Measurements from ENCODE around the gene CTNNA3. TPM values are rescaled to one million over a fixed set of nuclear protein-coding genes. Genes with fewer than 3 reads are reported as not detected.

The CTNNA3 gene
- total RNA-seq, 4 donors from 2014 or later: 1.5 to 9.8 (median 4.3) TPM

DNA sequence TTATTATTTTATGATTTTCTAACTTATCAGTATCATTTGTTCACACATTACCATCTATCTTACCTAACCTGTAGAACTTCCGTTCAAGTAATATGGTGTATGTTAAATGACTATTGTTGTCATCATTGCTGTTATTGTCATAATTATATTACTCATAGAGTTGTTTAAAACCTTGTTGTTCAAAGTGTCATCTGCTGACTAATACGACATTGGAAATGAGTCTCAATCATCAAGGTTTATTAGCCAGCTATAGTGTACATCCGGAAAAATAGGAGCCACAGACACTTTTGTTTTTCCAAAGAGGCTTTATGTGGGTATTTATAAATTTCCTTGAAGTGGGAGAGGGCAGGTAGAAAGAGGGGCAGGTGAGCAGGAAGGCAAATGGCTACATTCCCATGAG is 1157.1 kb downstream of the CTNNA3 start:
- intact Hi-C loops (cut with DNase I; ENCODE audit: low total_unique reads): no loop called here

DNA sequence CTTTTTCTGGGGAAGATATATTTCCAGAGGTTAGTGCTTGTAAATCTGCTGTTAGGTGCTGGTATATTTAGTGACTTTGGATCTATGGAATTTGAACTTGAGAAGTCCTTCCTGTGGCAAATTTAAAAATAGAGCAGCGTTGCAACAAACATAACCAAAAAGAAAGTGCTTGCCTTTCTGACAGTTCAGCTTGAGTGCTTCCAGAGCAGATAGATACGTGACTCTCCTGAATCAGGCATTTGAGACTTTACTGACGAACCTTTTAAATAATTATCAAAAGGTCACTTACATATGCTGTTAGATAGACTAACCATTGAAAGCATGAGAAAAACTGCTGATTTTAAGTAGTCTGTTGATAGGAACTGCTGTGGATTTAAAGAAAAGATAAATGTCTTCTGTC is 1157.6 kb downstream of the CTNNA3 start:
- Histone ChIP-seq H3K27ac (no peak overlapping the region), H3K9me3 (no peaks in the 10 kb centered on the region), H3K4me1 (no peaks in the 10 kb centered on the region), H3K36me3 (no peaks in the 10 kb centered on the region), H3K4me3 (no peak overlapping the region), H3K27me3 (no peaks in the 10 kb centered on the region)
- intact Hi-C loops (cut with DNase I; ENCODE audit: low total_unique reads): no loop called here
- no peak for TF ChIP-seq POLR2A (IDR thresholded peaks at IDR 0.05)
- TF ChIP-seq, protein P1, sequence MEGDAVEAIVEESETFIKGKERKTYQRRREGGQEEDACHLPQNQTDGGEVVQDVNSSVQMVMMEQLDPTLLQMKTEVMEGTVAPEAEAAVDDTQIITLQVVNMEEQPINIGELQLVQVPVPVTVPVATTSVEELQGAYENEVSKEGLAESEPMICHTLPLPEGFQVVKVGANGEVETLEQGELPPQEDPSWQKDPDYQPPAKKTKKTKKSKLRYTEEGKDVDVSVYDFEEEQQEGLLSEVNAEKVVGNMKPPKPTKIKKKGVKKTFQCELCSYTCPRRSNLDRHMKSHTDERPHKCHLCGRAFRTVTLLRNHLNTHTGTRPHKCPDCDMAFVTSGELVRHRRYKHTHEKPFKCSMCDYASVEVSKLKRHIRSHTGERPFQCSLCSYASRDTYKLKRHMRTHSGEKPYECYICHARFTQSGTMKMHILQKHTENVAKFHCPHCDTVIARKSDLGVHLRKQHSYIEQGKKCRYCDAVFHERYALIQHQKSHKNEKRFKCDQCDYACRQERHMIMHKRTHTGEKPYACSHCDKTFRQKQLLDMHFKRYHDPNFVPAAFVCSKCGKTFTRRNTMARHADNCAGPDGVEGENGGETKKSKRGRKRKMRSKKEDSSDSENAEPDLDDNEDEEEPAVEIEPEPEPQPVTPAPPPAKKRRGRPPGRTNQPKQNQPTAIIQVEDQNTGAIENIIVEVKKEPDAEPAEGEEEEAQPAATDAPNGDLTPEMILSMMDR (IDR thresholded peaks at IDR 0.05): no peak
- DNase-seq: no peak

More for the DNA sequence above, 1157.1 kb downstream of the CTNNA3 start:
- no peak overlapping the region for H3K4me3 ChIP-seq
- H3K4me1 ChIP-seq: no peaks in the 10 kb centered on the region
- no peak for DNase-seq
- no peak overlapping the region for H3K27ac ChIP-seq
- TF ChIP-seq POLR2A (IDR thresholded peaks at IDR 0.05): no peak
- TF ChIP-seq, protein P1 (IDR thresholded peaks at IDR 0.05): no peak
- no peaks in the 10 kb centered on the region for H3K36me3 ChIP-seq
- H3K27me3 ChIP-seq: no peaks in the 10 kb centered on the region
- H3K9me3 ChIP-seq: no peaks in the 10 kb centered on the region

DNA sequence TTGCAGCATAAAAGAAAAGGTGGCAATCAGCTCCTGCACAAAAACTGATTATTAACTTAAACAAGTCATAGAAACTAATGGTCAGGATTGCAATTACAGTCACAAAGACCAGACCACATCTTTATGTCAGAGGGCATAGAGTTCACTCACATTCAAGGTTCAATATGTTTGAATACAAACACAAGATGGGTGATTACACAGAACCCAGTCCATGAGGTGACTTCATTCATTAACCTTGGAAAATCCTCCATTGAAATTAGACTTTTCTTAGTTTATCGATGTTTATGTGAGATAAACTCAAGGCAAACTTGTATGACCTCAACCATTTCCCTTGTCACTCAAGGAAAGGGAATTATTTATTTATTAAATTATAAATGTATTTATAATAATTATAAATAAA is 1158.8 kb downstream of the CTNNA3 start:
- Histone ChIP-seq H3K4me3 (no peak overlapping the region), H3K27ac (no peak overlapping the region), H3K36me3 (no peaks in the 10 kb centered on the region), H3K9me3 (no peaks in the 10 kb centered on the region), H3K27me3 (no peaks in the 10 kb centered on the region), H3K4me1 (no peaks in the 10 kb centered on the region)
- DNase-seq: no peak
- TF ChIP-seq, protein P1 (IDR thresholded peaks at IDR 0.05): no peak
- no peak for TF ChIP-seq POLR2A (IDR thresholded peaks at IDR 0.05)
- intact Hi-C loops (cut with DNase I; ENCODE audit: low total_unique reads): no loop called here

DNA sequence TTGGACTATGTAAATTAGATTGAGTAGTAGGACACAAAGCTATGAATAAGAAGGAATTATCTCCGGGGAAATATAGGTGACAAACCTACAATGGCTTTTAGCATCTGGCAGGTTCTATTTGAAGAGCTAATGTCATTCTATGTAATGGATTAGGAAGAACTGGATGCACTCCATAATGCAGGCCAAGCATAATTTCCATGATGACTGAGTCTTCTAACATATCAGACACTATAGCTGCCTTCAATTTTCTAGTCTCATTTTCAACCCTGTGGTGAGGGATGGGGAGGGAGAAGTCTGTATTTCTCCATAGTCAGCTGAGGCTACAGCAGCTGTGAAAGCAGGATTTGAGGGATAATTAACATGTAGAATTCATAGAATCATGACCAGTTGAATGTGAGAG is 1160.6 kb downstream of the CTNNA3 start:
- no peaks in the 10 kb centered on the region for H3K4me1 ChIP-seq
- H3K9me3 ChIP-seq: no peaks in the 10 kb centered on the region
- H3K27me3 ChIP-seq: no peaks in the 10 kb centered on the region
- TF ChIP-seq, protein P1 (IDR thresholded peaks at IDR 0.05): no peak
- no peak for TF ChIP-seq POLR2A (IDR thresholded peaks at IDR 0.05)
- no peak overlapping the region for H3K4me3 ChIP-seq
- no peak for DNase-seq
- no peaks in the 10 kb centered on the region for H3K36me3 ChIP-seq
- H3K27ac ChIP-seq: no peak overlapping the region
- intact Hi-C loops (cut with DNase I; ENCODE audit: low total_unique reads): no loop called here

DNA sequence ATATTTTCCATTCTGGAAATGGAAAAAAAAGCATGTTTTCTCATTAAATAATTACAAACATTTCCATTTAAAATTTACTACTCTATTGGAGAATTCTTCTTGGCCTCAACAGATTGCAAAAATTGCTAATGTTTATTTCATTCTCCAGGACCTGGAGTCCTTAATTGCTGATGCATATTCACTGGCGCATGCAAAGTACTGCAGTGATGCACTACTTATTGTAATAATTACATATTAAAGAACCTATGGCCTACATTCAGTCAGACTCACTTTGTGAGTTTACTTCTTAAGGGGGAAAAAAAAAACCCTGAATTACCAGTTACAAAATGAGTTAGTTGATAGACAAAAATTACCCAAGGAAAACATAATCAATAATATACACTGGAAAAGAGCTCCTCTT is 1161.1 kb downstream of the CTNNA3 start:
- no peaks in the 10 kb centered on the region for H3K9me3 ChIP-seq
- H3K4me3 ChIP-seq: no peak overlapping the region
- no peak for TF ChIP-seq POLR2A (IDR thresholded peaks at IDR 0.05)
- TF ChIP-seq, protein P1 (IDR thresholded peaks at IDR 0.05): no peak
- H3K27me3 ChIP-seq: no peaks in the 10 kb centered on the region
- H3K4me1 ChIP-seq: no peaks in the 10 kb centered on the region
- H3K36me3 ChIP-seq: no peaks in the 10 kb centered on the region
- no peak overlapping the region for H3K27ac ChIP-seq
- DNase-seq: no peak
- intact Hi-C loops (cut with DNase I; ENCODE audit: low total_unique reads): no loop called here

Measured in uterus (tissue), 4 donors.